Stimulated activated CD8-positive, alpha-beta memory T cell treated with anti-CD3 and anti-CD28 coated beads, Interleukin-4, amount 100 ng/mL, for 48 hours (primary cell): ENCODE data around the gene SLC39A9.
"Not testable (repeated sequence)": the region's sequence is repeated elsewhere in the genome, so short reads cannot be mapped to it uniquely, and the experiment has no call there.

ENCODE experiments used
- DNase-seq: peaks from one replicate; pipeline ENCODE4 v3.0.0-alpha.2; 2020

Gene SLC39A9

GRCh38 chr14:69370061-69370460, 28.4 kb upstream of the SLC39A9 start:
- no peak for DNase-seq

- DNase-seq, result no peak
These were observed 26.3 kb upstream of the SLC39A9 start for GRCh38 chr14:69372146-69372545.

- no peak for DNase-seq
These were observed 25.4 kb upstream of the SLC39A9 start for GRCh38 chr14:69373104-69373503.

- no peak for DNase-seq
These were observed 24.3 kb upstream of the SLC39A9 start for GRCh38 chr14:69374235-69374634.

- no peak for DNase-seq
These were observed 23.3 kb upstream of the SLC39A9 start for GRCh38 chr14:69375182-69375581.

- DNase-seq, result no peak
These were observed 22.8 kb upstream of the SLC39A9 start for GRCh38 chr14:69375722-69376121.

DNA sequence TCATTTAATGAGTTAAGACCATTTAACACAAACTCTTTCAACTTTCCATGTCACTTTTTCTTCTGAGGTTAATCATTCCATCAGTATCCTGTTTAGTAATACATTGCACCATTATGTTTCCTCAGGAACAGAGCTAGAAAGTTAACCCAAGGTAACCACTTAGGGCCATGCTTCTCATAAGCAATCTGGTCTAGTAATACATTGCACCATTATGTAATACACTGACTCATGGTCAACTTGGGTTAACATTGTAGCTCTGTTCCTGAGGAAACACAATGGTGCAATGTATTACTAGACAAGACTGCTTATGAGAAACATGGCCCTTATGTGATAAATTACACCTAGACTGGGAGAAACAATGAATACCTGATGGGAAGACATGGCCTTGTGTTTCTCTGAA, 22.1 kb upstream of the SLC39A9 start:
- DNase-seq, result no peak

- DNase-seq, result no peak
These were observed 20.2 kb upstream of the SLC39A9 start for GRCh38 chr14:69378274-69378673.

DNA sequence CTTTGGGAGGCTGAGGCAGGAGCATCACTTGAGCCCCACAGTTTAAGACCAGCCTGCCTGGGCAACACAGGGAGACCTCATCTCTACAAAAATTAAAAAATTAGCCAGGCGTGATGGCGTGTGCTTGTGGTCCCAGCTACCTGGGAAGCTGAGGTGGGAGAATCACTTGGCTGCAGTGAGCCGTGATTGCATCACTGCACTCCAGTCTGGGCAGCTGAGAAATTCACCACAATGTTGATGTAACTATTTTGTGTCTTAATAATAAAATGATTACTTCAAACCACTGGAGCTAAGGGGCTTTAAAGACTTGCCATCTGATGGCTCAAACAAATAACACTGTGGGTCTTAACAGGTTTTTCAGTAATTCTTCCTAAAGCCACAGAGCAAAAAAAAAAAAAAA, 11.2 kb upstream of the SLC39A9 start:
- no peak for DNase-seq

DNA sequence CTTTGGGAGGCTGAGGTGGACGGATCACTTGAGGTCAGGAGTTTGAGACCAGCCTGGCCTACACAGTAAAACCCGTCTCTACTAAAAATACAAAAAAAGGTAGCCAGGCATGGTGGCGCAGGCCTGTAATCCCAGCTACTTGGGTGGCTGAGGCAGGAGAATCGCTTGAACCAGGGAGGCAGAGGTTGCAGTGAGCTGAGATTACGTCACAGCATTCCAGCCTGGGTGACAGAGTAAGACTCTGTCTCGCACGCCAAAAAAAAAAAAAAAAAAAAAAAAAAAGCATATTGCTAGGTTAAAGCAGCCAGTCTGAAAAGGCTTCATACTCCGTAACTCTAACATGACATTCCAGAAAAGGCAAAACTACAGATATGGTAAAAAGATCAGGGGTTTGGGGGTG, 7.1 kb upstream of the SLC39A9 start:
- DNase-seq, result not testable (repeated sequence)

GRCh38 chr14:69392481-69392880, 6.0 kb upstream of the SLC39A9 start:
- DNase-seq, result no peak

- no peak for DNase-seq
These were observed 2.6 kb upstream of the SLC39A9 start for GRCh38 chr14:69395929-69396328.

- no peak for DNase-seq
These were observed 322 bp downstream of the SLC39A9 start for GRCh38 chr14:69398818-69399210.

DNA sequence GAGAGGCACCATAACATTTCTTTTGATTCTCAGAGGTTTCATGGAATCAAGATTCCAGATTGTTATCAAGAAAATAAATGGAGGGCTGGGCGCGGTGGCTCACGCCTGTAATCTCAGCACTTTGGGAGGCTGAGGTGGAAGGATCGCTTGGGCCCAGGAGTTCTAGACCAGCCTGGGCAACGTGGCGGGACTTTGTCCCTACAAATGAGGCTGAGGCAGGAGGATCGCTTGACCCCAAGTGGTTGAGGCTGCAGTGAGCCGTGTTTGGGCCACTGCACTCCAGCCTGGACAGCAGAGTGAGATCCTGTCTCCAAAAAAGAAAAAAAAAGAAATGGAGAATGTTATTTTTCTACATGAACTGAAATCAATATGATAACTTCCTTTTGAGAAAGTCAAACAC, 1.3 kb downstream of the SLC39A9 start:
- DNase-seq, result no peak

GRCh38 chr14:69400154-69400553, 1.7 kb downstream of the SLC39A9 start:
- DNase-seq, result no peak

GRCh38 chr14:69401841-69402240, 3.3 kb downstream of the SLC39A9 start:
- no peak for DNase-seq

- no peak for DNase-seq
These were observed 6.0 kb downstream of the SLC39A9 start for GRCh38 chr14:69404478-69404877.

DNA sequence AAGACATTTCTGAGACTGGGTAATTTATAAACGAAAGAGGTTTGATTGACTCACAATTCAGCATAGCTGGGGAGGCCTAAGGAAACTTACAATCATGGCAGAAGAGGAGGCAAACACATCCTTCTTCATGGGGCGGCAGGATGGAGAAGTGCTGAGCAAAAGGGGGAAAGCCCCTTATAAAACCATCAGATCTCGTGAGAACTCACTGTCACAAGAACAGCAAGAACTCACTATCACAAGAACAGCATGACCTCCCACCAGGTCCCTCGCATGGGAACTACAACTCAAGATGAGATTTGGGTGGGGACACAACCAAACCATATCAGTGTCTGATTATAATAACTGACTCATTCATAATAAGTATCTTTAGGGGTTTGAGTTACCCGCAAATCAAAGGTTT, 6.4 kb downstream of the SLC39A9 start:
- no peak for DNase-seq

GRCh38 chr14:69405762-69406161, 7.3 kb downstream of the SLC39A9 start:
- DNase-seq, result no peak

DNA sequence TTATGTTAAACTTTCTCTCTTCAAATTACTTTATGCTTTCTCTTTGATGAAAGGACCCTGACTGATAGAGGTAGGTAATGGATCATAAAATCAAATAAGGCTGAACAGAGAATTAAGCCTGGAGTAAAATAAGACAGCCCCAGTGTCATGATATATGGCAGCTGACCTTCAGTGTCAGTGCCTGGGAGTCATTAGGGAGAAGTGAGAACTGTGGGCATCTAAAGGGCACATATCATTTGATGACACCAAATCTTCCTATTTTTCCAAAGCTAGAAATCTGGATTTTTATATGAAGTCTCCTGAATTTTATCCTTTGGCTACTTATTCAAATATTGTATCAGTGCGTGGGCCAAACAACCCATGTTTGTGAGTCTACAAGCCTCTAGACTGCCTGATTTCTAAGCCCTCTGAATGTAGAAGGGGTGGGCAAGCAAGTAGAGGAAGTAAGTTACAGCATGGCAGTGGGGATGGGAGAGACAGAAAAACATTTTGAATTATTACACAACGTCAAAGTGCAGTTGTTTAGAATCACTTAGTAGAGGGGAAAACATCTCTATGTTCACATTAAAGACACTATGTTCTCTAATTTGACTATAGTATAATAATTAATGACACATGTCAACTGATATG, 10.0 kb downstream of the SLC39A9 start:
- no peak for DNase-seq

DNA sequence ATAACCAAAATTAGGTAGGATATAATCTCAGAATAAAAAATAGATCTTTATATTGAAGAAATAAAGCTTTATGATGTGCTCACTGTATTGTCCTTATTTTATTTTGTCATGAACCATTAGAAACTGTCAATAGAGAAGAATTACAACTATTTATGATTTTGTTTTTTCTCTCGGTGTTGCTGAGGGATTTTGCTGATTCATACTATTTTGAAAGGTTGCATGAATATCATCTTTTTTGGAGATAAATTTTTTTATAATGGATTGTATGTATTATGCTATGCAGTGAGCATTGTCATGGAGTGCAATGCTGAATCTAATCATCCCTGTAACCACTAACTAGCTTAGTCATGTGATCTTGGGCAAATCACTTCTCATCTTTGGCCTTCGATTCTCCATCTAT, 15.0 kb downstream of the SLC39A9 start:
- DNase-seq, result no peak

DNA sequence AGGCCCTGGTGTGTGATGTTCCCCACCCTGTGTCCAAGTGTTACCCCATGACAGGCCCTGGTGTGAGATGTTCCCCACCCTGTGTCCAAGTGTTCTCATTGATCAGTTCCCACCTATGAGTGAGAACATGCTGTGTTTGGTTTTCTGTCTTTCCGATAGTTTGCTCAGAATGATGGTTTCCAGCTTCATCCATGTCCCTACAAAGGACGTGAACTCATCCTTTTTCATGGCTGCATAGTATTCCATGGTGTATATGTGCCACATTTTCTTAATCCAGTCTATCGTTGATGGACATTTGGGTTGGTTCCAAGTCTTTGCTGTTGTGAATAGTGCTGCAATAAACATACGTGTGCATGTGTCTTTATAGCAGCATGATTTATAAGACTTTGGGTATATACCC, 17.6 kb downstream of the SLC39A9 start:
- DNase-seq, result not testable (repeated sequence)

- no peak for DNase-seq
These were observed 24.8 kb downstream of the SLC39A9 start for GRCh38 chr14:69423279-69423678.

- DNase-seq, result no peak
These were observed 25.8 kb downstream of the SLC39A9 start for GRCh38 chr14:69424149-69424923.

DNA sequence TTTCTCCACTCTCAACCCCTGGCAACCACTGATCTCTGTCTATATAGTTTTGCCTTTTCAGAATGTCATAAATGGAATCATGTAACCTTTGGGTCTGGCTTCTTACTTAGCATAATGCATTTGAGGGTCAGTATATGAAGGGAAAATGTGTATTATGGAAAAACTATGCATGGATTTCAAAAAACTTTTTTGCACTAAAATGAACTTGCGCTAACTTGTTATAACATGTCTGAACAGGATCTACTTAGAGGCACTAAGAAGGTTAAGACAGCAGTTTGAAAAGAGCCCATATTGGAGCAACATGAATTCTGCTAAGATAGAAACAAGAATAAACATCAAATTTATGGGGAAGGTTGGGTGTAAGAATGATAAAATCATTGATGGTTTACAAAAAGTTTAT, 29.1 kb downstream of the SLC39A9 start:
- no peak for DNase-seq
